HG03520 (cell line): ENCODE data around the gene AP5B1.
"Not testable (repeated sequence)": the region's sequence is repeated elsewhere in the genome, so short reads cannot be mapped to it uniquely, and the experiment has no call there.

Source experiments
- ATAC-seq: cut with Tn5 transposase; IDR thresholded peaks from one replicate; pipeline ENCODE4 v1.9.1; 2021; ENCODE audit warnings: mild to moderate bottlenecking, moderate library complexity; ENCODE audit not compliant: unreplicated experiment

AP5B1 gene

GRCh38 chr11:65771589-65772112, 9.1 kb downstream of the AP5B1 start:
- ATAC-seq: no peak

GRCh38 chr11:65770951-65771567, 9.7 kb downstream of the AP5B1 start:
- ATAC-seq: no peak

- not testable (repeated sequence) for ATAC-seq
These were observed 13.0 kb downstream of the AP5B1 start for GRCh38 chr11:65767806-65768205.

- ATAC-seq: no peak
These were observed 13.4 kb downstream of the AP5B1 start for GRCh38 chr11:65767406-65767805.

GRCh38 chr11:65766535-65766934, 14.2 kb downstream of the AP5B1 start:
- ATAC-seq: no peak

GRCh38 chr11:65764434-65764833, 16.3 kb downstream of the AP5B1 start:
- no peak for ATAC-seq

- ATAC-seq: not testable (repeated sequence)
These were observed 18.0 kb downstream of the AP5B1 start for GRCh38 chr11:65762816-65763215.

- not testable (repeated sequence) for ATAC-seq
These were observed 18.6 kb downstream of the AP5B1 start for GRCh38 chr11:65762169-65762568.

GRCh38 chr11:65745049-65745448, 35.7 kb downstream of the AP5B1 start:
- ATAC-seq: no peak

GRCh38 chr11:65744699-65745042, 36.1 kb downstream of the AP5B1 start:
- ATAC-seq: no peak

- no peak for ATAC-seq
These were observed 36.6 kb downstream of the AP5B1 start for GRCh38 chr11:65744026-65744698.

GRCh38 chr11:65743681-65744025, 37.1 kb downstream of the AP5B1 start:
- no peak for ATAC-seq

GRCh38 chr11:65742353-65742752, 38.4 kb downstream of the AP5B1 start:
- no peak for ATAC-seq

- no peak for ATAC-seq
These were observed 39.6 kb downstream of the AP5B1 start for GRCh38 chr11:65741185-65741584.

- no peak for ATAC-seq
These were observed 41.8 kb downstream of the AP5B1 start for GRCh38 chr11:65739022-65739421.

GRCh38 chr11:65736810-65737209, 44.0 kb downstream of the AP5B1 start:
- ATAC-seq: no peak

GRCh38 chr11:65735111-65735510, 45.7 kb downstream of the AP5B1 start:
- ATAC-seq: not testable (repeated sequence)

- no peak for ATAC-seq
These were observed 50.3 kb downstream of the AP5B1 start for GRCh38 chr11:65730461-65730860.

GRCh38 chr11:65727865-65728264, 52.9 kb downstream of the AP5B1 start:
- ATAC-seq: no peak

- ATAC-seq: no peak
These were observed 54.1 kb downstream of the AP5B1 start for GRCh38 chr11:65726660-65727059.
